D721Med (cell line): Measurements from ENCODE around the gene SRRM2.

Source experiments
- DNase-seq: peaks from one replicate; pipeline ENCODE4 v3.0.0; 2011; ENCODE audit warnings: low spot score; ENCODE audit not compliant: insufficient read length
- FAIRE-seq: peaks from 2 replicates; lab custom pipeline; 2011; peaks lifted over from hg19 to GRCh38; lab: Jason Lieb, UNC
- CTCF ChIP-seq: IDR thresholded peaks from 2 replicates; pipeline ENCODE4 v1.5.1; 2012; ENCODE audit warnings: mild to moderate bottlenecking, control low read depth; ENCODE audit not compliant: insufficient read depth; ENCODE audit errors: missing control alignments

The SRRM2 gene

GRCh38 chr16:2752035-2752849 lies at the start of gene SRRM2:
TSS of gene SRRM2 (plus strand) at chr16:2752638. CDS start at chr16:2756365, 3,727 bp downstream.
- FAIRE-seq (no peak), DNase-seq (peak; percentile 92)
- TF ChIP-seq CTCF: no peak

GRCh38 chr16:2702871-2703745 lies 49.3 kb upstream of the SRRM2 start:
- DNase-seq (no peak), FAIRE-seq (no peak)
- no peak for TF ChIP-seq CTCF

- TF ChIP-seq CTCF: no peak
- DNase-seq (no peak), FAIRE-seq (no peak)
These were observed 48.1 kb upstream of the SRRM2 start for GRCh38 chr16:2704166-2704982.

- TF ChIP-seq CTCF: no peak
- no peak for DNase-seq
- FAIRE-seq: no peak
These were observed 47.5 kb upstream of the SRRM2 start for GRCh38 chr16:2704983-2705275.

GRCh38 chr16:2705351-2705750 lies 47.1 kb upstream of the SRRM2 start:
- DNase-seq: no peak
- TF ChIP-seq CTCF: no peak
- FAIRE-seq: no peak

GRCh38 chr16:2706085-2706484 lies 46.4 kb upstream of the SRRM2 start:
- DNase-seq (no peak), FAIRE-seq (no peak)
- TF ChIP-seq CTCF: no peak
